ENCODE data around the gene FBXL19. TPM values are rescaled to one million over a fixed set of nuclear protein-coding genes. Genes with fewer than 3 reads are reported as not detected.

Gene FBXL19
- total and polyA plus RNA-seq, 2 of the 13 experiments (the other 11 are each of a cell fraction or from before 2014, with no cell fraction given): 6.0 to 13.7 TPM

DNA sequence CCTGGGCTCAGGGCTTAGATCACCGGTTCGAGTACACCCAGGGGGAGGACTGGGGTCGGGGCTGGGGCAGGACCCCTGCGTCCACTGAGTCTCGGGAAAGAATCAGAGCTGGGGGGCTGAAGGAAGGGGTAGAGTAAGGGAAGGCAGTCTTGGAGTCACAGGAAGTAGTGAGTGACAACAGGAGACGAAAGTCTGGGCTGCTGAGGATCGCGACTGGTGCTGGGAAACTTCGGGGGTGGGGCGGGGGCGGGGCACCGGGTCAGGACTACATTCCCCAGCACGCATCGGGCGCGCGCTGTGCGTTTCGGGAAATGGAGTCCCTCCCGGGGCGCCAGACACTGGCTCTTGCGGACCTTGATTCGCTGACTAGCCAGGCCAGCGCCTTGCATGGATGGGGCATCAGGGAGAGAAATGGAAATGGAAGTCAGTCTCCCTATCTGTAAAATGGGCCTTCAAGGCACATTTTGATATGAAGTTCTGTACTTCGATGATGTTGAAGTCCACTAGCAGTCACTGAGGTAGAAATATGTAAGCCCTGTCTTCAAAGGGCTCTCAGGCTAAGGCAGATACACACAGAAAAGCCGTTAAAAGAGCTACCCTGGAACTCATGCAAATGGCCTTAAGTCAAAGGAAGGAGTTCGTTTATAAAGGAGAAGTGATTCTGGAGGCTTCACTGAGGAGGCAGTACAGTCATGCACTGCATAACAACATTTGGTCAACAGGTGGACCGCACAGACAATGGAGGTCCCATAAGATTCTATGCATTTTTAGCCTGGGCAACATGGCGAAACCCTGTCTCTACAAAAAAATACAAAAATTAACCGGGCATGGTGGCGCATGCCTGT is 26.3 kb upstream of the FBXL19 start (continued):
- TF ChIP-seq, protein P1, sequence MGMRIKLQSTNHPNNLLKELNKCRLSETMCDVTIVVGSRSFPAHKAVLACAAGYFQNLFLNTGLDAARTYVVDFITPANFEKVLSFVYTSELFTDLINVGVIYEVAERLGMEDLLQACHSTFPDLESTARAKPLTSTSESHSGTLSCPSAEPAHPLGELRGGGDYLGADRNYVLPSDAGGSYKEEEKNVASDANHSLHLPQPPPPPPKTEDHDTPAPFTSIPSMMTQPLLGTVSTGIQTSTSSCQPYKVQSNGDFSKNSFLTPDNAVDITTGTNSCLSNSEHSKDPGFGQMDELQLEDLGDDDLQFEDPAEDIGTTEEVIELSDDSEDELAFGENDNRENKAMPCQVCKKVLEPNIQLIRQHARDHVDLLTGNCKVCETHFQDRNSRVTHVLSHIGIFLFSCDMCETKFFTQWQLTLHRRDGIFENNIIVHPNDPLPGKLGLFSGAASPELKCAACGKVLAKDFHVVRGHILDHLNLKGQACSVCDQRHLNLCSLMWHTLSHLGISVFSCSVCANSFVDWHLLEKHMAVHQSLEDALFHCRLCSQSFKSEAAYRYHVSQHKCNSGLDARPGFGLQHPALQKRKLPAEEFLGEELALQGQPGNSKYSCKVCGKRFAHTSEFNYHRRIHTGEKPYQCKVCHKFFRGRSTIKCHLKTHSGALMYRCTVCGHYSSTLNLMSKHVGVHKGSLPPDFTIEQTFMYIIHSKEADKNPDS (CRISPR knock-in tag; IDR thresholded peaks at IDR 0.05): peak; percentile 73; the same call in 1 of the 2 replicates
- peak; percentile 3 for TF ChIP-seq HNRNPLL (IDR thresholded peaks at IDR 0.05; ENCODE audit: low read depth, low read length, poor library complexity, severe bottlenecking)
- TF ChIP-seq, protein P2, sequence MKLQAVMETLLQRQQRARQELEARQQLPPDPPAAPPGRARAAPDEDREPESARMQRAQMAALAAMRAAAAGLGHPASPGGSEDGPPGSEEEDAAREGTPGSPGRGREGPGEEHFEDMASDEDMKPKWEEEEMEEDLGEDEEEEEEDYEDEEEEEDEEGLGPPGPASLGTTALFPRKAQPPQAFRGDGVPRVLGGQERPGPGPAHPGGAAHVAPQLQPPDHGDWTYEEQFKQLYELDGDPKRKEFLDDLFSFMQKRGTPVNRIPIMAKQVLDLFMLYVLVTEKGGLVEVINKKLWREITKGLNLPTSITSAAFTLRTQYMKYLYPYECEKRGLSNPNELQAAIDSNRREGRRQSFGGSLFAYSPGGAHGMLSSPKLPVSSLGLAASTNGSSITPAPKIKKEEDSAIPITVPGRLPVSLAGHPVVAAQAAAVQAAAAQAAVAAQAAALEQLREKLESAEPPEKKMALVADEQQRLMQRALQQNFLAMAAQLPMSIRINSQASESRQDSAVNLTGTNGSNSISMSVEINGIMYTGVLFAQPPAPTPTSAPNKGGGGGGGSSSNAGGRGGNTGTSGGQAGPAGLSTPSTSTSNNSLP (IDR thresholded peaks at IDR 0.05; ENCODE audit: low read depth, low read length): no peak
- TF ChIP-seq ZKSCAN1 (IDR thresholded peaks at IDR 0.05; ENCODE audit: low read length): peak; percentile 3; the same call in 1 of the 2 replicates
- TF ChIP-seq FIP1L1 (IDR thresholded peaks at IDR 0.05; ENCODE audit: borderline replicate concordance, insufficient read depth, low read depth, low read length): no peak
- TF ChIP-seq, protein P3, sequence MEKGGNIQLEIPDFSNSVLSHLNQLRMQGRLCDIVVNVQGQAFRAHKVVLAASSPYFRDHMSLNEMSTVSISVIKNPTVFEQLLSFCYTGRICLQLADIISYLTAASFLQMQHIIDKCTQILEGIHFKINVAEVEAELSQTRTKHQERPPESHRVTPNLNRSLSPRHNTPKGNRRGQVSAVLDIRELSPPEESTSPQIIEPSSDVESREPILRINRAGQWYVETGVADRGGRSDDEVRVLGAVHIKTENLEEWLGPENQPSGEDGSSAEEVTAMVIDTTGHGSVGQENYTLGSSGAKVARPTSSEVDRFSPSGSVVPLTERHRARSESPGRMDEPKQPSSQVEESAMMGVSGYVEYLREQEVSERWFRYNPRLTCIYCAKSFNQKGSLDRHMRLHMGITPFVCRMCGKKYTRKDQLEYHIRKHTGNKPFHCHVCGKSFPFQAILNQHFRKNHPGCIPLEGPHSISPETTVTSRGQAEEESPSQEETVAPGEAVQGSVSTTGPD (CRISPR knock-in tag; IDR thresholded peaks at IDR 0.05): no peak
- TF ChIP-seq ZSCAN30 (CRISPR knock-in tag; IDR thresholded peaks at IDR 0.05): no peak
- TF ChIP-seq NCOA2 (CRISPR knock-in tag; IDR thresholded peaks at IDR 0.05): no peak; the same call in 1 of the 2 replicates
- no peak for TF ChIP-seq KDM6A (CRISPR knock-in tag; IDR thresholded peaks at IDR 0.05; ENCODE audit: low read depth)
- no peak for TF ChIP-seq PRMT3 (CRISPR knock-in tag; IDR thresholded peaks at IDR 0.05; ENCODE audit: borderline replicate concordance, low read depth)
- TF ChIP-seq, protein P4, sequence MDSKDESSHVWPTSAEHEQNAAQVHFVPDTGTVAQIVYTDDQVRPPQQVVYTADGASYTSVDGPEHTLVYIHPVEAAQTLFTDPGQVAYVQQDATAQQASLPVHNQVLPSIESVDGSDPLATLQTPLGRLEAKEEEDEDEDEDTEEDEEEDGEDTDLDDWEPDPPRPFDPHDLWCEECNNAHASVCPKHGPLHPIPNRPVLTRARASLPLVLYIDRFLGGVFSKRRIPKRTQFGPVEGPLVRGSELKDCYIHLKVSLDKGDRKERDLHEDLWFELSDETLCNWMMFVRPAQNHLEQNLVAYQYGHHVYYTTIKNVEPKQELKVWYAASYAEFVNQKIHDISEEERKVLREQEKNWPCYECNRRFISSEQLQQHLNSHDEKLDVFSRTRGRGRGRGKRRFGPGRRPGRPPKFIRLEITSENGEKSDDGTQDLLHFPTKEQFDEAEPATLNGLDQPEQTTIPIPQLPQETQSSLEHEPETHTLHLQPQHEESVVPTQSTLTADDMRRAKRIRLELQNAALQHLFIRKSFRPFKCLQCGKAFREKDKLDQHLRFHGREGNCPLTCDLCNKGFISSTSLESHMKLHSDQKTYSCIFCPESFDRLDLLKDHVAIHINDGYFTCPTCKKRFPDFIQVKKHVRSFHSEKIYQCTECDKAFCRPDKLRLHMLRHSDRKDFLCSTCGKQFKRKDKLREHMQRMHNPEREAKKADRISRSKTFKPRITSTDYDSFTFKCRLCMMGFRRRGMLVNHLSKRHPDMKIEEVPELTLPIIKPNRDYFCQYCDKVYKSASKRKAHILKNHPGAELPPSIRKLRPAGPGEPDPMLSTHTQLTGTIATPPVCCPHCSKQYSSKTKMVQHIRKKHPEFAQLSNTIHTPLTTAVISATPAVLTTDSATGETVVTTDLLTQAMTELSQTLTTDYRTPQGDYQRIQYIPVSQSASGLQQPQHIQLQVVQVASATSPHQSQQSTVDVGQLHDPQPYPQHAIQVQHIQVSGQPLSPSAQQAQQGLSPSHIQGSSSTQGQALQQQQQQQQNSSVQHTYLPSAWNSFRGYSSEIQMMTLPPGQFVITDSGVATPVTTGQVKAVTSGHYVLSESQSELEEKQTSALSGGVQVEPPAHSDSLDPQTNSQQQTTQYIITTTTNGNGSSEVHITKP (CRISPR knock-in tag; IDR thresholded peaks at IDR 0.05; ENCODE audit: low read depth): no peak
- TF ChIP-seq ZNF207 (IDR thresholded peaks at IDR 0.05; ENCODE audit: borderline replicate concordance): no peak
- TF ChIP-seq ZNF431 (CRISPR knock-in tag; IDR thresholded peaks at IDR 0.05; ENCODE audit: borderline replicate concordance, low read depth): no peak
- no peak for TF ChIP-seq SMARCE1 (IDR thresholded peaks at IDR 0.05; ENCODE audit: borderline replicate concordance)
- TF ChIP-seq PAWR (CRISPR knock-in tag; IDR thresholded peaks at IDR 0.05; ENCODE audit: borderline replicate concordance): no peak
- no peak for TF ChIP-seq PAX8 (CRISPR knock-in tag; IDR thresholded peaks at IDR 0.05; ENCODE audit: borderline replicate concordance)
- TF ChIP-seq, protein P5, sequence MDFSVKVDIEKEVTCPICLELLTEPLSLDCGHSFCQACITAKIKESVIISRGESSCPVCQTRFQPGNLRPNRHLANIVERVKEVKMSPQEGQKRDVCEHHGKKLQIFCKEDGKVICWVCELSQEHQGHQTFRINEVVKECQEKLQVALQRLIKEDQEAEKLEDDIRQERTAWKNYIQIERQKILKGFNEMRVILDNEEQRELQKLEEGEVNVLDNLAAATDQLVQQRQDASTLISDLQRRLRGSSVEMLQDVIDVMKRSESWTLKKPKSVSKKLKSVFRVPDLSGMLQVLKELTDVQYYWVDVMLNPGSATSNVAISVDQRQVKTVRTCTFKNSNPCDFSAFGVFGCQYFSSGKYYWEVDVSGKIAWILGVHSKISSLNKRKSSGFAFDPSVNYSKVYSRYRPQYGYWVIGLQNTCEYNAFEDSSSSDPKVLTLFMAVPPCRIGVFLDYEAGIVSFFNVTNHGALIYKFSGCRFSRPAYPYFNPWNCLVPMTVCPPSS (IDR thresholded peaks at IDR 0.05): no peak

Data from HepG2 (cell line).